Measurements from ENCODE around the gene CAMK1D.

CAMK1D gene

DNA sequence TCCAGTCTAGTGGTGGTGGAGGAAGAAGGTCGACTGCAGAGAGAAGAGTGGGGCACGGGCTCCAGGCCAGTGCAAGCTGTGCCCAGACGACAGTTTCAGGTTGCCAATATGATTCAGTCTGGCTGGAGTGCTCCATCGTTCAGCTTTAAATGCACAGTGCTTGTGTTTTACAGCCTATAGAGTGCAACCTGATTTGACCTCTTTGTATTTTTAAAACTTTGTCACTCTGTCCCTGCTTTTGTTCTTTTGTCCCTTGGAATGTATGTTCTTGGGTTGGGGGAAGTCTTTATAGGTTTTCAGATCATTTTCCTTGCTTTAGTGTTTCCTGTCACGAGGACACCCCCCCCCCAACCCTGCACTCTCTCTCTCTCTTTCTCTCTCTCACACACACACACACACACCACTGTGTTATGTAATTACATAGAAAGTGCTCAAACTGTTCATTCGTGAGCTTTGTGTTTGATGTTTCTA, 198.0 kb downstream of the CAMK1D start:
- H3K27ac ChIP-seq: no peak overlapping the region
- no peak for DNase-seq
- no peaks in the 10 kb centered on the region for H3K27me3 ChIP-seq
- TF ChIP-seq, protein P1, sequence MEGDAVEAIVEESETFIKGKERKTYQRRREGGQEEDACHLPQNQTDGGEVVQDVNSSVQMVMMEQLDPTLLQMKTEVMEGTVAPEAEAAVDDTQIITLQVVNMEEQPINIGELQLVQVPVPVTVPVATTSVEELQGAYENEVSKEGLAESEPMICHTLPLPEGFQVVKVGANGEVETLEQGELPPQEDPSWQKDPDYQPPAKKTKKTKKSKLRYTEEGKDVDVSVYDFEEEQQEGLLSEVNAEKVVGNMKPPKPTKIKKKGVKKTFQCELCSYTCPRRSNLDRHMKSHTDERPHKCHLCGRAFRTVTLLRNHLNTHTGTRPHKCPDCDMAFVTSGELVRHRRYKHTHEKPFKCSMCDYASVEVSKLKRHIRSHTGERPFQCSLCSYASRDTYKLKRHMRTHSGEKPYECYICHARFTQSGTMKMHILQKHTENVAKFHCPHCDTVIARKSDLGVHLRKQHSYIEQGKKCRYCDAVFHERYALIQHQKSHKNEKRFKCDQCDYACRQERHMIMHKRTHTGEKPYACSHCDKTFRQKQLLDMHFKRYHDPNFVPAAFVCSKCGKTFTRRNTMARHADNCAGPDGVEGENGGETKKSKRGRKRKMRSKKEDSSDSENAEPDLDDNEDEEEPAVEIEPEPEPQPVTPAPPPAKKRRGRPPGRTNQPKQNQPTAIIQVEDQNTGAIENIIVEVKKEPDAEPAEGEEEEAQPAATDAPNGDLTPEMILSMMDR (IDR thresholded peaks at IDR 0.05): no peak
- no peak overlapping the region for H3K4me3 ChIP-seq
- intact Hi-C loops (cut with DNase I; ENCODE audit: low total_unique reads): no loop called here
- H3K36me3 ChIP-seq: no peaks in the 10 kb centered on the region
- H3K4me1 ChIP-seq: no peaks in the 10 kb centered on the region
- no peaks in the 10 kb centered on the region for H3K9me3 ChIP-seq

DNA sequence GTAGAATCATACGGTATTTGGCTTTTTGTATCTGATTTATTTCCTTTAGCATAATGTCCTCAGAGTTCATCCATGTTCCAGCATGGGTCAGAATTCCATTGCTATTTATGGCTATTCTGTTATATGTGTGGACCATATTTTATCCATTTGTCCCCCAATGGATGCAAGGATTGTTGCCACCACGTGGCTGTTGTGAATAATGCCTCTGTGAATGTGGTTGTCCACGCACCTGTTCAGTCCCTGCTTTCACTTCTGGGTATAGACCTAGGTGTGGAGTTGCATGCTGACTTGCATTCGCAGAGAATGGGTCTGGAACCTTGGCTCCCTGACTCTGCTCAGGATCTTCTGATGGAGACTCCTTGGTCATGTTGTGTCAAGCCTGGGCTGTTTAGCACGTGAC, 199.9 kb downstream of the CAMK1D start:
- no peaks in the 10 kb centered on the region for H3K9me3 ChIP-seq
- DNase-seq: no peak
- H3K27ac ChIP-seq: no peak overlapping the region
- H3K4me1 ChIP-seq: no peaks in the 10 kb centered on the region
- intact Hi-C loops (cut with DNase I; ENCODE audit: low total_unique reads): no loop called here
- TF ChIP-seq, protein P1 (IDR thresholded peaks at IDR 0.05): no peak
- peaks cover 0 to 5% (median 4%) of the 10 kb centered on the region in 3 donors for H3K36me3 ChIP-seq
- no peaks in the 10 kb centered on the region for H3K27me3 ChIP-seq
- H3K4me3 ChIP-seq: no peak overlapping the region

DNA sequence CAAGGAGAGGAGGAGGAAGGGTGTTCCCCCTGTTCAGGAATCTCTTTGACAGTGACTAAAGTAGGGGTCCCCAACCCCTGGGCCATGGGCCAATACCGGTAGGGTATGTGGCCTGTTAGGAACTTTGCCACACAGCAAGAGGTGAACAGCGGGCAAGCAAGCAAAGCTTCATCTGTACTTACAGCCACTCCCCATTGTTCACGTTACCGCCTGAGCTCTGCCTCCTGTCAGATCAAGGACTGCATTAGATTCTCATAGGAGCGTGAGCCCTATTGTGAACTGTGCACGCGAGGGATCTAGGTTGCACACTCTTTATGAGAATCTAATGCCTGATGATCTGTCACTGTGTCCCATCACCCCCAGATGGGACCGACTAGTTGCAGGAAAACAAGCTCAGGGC, 201.6 kb downstream of the CAMK1D start:
- Histone ChIP-seq H3K27me3 (no peaks in the 10 kb centered on the region), H3K4me1 (no peaks in the 10 kb centered on the region), H3K27ac (no peak overlapping the region), H3K9me3 (no peaks in the 10 kb centered on the region), H3K4me3 (no peak overlapping the region), H3K36me3 (peaks cover 0 to 11% (median 4%) of the 10 kb centered on the region in 3 donors)
- DNase-seq: no peak
- intact Hi-C loops (cut with DNase I; ENCODE audit: low total_unique reads): no loop called here
- TF ChIP-seq, protein P1 (IDR thresholded peaks at IDR 0.05): no peak

DNA sequence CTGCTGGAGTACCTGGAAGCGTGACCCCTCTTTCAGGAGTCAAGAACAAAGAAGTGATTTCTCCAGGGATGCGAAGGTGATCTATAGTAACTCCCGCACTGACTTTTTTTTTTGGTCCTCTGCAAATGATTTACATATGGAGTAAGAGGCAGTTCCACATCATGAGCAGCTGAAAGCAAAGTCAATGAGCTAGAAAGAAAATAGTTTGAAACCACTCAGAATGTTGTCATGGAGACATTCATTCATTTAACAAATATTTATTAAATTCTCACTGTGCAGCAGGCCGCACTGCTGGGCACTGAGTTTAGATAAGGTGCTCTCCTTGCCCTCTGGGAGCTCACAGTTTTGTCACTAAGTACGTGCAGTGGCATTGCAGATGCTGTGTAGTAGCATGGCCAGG, 206.7 kb downstream of the CAMK1D start:
- intact Hi-C loops (cut with DNase I; ENCODE audit: low total_unique reads): no loop called here
- H3K4me3 ChIP-seq: no peak overlapping the region
- TF ChIP-seq, protein P1 (IDR thresholded peaks at IDR 0.05): no peak
- no peak overlapping the region for H3K27ac ChIP-seq
- DNase-seq: no peak
- H3K27me3 ChIP-seq: no peaks in the 10 kb centered on the region
- peaks cover 0 to 11% (median 4%) of the 10 kb centered on the region in 3 donors for H3K36me3 ChIP-seq
- H3K4me1 ChIP-seq: no peaks in the 10 kb centered on the region
- H3K9me3 ChIP-seq: no peaks in the 10 kb centered on the region

DNA sequence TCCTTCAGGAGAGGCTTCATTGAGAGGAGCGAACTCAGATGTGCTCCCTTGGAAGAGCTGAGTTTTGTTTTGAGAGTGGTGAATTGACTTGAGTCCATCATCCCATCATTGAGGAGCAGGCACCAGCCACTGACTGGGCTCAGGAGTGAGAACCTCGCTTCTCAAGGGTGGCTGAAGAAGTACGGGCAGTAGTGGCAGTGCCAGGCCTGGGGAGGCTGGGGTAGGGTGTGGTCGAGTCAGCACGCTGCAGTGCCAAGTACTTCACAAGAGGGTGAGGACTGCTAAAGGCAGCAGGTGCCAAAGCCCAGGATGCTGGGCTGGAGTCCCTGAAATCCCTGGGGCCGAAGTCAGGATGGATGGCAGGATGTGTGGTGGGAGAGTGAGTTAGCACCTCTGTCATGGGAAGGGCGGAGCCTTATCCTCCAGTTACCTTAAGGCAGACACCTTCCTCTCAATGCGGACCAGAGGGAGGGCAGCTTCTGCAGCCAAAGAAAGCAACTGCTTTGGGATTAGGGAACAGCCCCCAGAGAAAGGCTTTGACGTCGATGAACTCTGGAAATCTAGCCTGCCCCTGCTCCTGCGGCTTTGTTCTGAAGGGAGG, 210.3 kb downstream of the CAMK1D start:
- Histone ChIP-seq H3K27me3 (no peaks in the 10 kb centered on the region), H3K9me3 (no peaks in the 10 kb centered on the region), H3K4me3 (no peak overlapping the region), H3K27ac (no peak overlapping the region), H3K4me1 (no peaks in the 10 kb centered on the region), H3K36me3 (peaks cover 0 to 5% (median 0%) of the 10 kb centered on the region in 3 donors)
- DNase-seq: no peak
- TF ChIP-seq, protein P1 (IDR thresholded peaks at IDR 0.05): no peak
- intact Hi-C loops (cut with DNase I; ENCODE audit: low total_unique reads): no loop called here

DNA sequence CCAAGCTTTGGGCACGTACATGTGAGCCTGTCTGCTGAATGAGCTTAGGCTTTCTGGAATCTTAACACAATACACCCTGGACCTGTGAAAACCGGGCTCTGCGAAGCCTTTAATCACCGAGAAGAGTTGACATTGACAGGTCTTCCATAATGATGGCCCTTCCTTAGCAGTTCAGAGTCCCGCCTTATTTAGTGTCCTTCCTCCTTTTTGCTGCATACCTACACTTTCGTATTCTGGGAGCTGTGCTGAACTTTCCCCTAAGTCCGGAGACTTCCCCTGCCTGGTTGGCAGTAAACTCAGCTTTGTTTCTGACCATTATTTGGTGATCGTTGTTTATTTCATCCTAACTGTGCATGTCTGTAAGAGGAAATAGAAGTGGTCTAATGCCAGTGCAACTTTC, 212.0 kb downstream of the CAMK1D start:
- Histone ChIP-seq H3K4me3 (no peak overlapping the region), H3K36me3 (no peaks in the 10 kb centered on the region), H3K27ac (no peak overlapping the region), H3K9me3 (no peaks in the 10 kb centered on the region), H3K4me1 (no peaks in the 10 kb centered on the region), H3K27me3 (no peaks in the 10 kb centered on the region)
- no peak for DNase-seq
- intact Hi-C loops (cut with DNase I; ENCODE audit: low total_unique reads): no loop called here
- TF ChIP-seq, protein P1 (IDR thresholded peaks at IDR 0.05): no peak
